Measurements from ENCODE around the gene SMG1. TPM values are rescaled to one million over a fixed set of nuclear protein-coding genes. Genes with fewer than 3 reads are reported as not detected.

SMG1 gene
- total and polyA plus RNA-seq, 2 of the 13 experiments (the other 11 are each of a cell fraction or from before 2014, with no cell fraction given): 48.7 to 53.7 TPM

DNA sequence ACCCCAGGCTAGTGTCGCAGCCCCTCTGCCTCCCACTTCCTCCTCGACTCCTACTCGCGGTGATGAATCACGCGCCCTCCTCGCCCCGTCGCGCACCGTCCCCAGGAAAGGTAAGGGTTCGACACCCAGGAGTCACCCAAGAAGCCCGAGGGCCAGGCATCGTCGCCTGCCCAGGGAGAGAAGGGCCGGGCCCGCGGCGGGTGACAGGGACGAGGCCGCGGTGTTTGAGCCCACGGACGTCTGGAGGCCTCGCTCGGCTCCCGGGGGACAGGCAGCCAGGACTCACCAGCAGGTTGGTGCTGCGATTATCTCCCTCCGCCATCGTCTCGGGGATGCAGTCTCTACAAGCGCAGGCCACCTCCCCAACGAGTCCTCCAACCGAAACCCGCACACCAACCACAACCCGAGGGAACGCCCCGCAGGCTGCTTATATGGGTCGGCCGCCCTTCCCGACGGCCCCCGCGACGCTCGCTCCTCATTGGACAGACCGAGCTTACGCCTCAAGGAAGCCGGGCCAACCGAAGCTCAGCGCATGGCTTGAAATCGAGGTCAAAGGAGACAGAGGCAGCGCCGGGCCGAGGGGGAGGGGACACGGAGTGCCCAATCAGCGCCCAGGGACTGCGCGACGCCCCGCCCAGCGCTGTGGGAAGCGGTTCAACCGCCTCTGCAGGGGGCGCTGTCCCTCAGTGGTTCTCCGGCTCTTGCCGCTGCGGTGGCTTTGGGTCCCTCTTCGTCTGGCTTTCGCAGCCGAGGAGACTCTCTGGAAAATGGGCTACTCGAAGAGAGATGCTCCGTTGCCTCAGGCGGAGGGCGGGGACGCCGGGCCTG is 124.8 kb downstream of the SMG1 start, which contains the start of gene ARL6IP1 (continued):
- TF ChIP-seq ZNF468 (CRISPR knock-in tag; IDR thresholded peaks at IDR 0.05) (peak; percentile 90; the same call in 1 of the 2 replicates), RFXAP (CRISPR knock-in tag; IDR thresholded peaks at IDR 0.05; ENCODE audit: borderline replicate concordance) (peak; percentile 99), ZNF703 (CRISPR knock-in tag; IDR thresholded peaks at IDR 0.05; ENCODE audit: borderline replicate concordance) (peak; percentile 55; the same call in 1 of the 2 replicates), CHD4 (IDR thresholded peaks at IDR 0.05; ENCODE audit: borderline replicate concordance, low read length) (no peak), ZFP62 (CRISPR knock-in tag; IDR thresholded peaks at IDR 0.05) (0 out of 2 replicates have a peak, but pooled peaks have one; percentile 80), ZNF766 (CRISPR knock-in tag; IDR thresholded peaks at IDR 0.05; ENCODE audit: borderline replicate concordance) (peak; percentile 97), ESRRA (CRISPR knock-in tag; IDR thresholded peaks at IDR 0.05; ENCODE audit: low read depth) (peak; percentile 94), RCOR2 (CRISPR knock-in tag; IDR thresholded peaks at IDR 0.05) (peak; percentile 89), ASH2L (IDR thresholded peaks at IDR 0.05; ENCODE audit: insufficient read length, low read depth, low read length) (peak; percentile 93), PAX8 (CRISPR knock-in tag; IDR thresholded peaks at IDR 0.05; ENCODE audit: borderline replicate concordance) (peak; percentile 94), KDM6A (CRISPR knock-in tag; IDR thresholded peaks at IDR 0.05; ENCODE audit: low read depth) (peak; percentile 29; the same call in 1 of the 2 replicates), NFYC (CRISPR knock-in tag; IDR thresholded peaks at IDR 0.05) (peak; percentile 99), KLF12 (CRISPR knock-in tag; IDR thresholded peaks at IDR 0.05; ENCODE audit: borderline replicate concordance) (peak; percentile 98), ZSCAN21 (CRISPR knock-in tag; IDR thresholded peaks at IDR 0.05; ENCODE audit: borderline replicate concordance) (peak; percentile 99), U2AF1 (optimal IDR thresholded peaks at IDR 0.05; ENCODE audit: low read depth, low read length) (peak; percentile 96), THAP11 (CRISPR knock-in tag; IDR thresholded peaks at IDR 0.05) (peak; percentile 93), ZNF550 (CRISPR knock-in tag; IDR thresholded peaks at IDR 0.05; ENCODE audit: borderline replicate concordance) (peak; percentile 84; the same call in 1 of the 2 replicates), ZNF12 (CRISPR knock-in tag; IDR thresholded peaks at IDR 0.05) (peak; percentile 49), ARID2 (CRISPR knock-in tag; IDR thresholded peaks at IDR 0.05; ENCODE audit: borderline replicate concordance) (peak; percentile 100), ZKSCAN8 (CRISPR knock-in tag; IDR thresholded peaks at IDR 0.05; ENCODE audit: borderline replicate concordance) (peak; percentile 96; the same call in 1 of the 2 replicates), ZNF136 (CRISPR knock-in tag; IDR thresholded peaks at IDR 0.05; ENCODE audit: low read depth) (peak; percentile 83), MAFG (CRISPR knock-in tag; IDR thresholded peaks at IDR 0.05) (no peak)
- TF ChIP-seq, protein P1, sequence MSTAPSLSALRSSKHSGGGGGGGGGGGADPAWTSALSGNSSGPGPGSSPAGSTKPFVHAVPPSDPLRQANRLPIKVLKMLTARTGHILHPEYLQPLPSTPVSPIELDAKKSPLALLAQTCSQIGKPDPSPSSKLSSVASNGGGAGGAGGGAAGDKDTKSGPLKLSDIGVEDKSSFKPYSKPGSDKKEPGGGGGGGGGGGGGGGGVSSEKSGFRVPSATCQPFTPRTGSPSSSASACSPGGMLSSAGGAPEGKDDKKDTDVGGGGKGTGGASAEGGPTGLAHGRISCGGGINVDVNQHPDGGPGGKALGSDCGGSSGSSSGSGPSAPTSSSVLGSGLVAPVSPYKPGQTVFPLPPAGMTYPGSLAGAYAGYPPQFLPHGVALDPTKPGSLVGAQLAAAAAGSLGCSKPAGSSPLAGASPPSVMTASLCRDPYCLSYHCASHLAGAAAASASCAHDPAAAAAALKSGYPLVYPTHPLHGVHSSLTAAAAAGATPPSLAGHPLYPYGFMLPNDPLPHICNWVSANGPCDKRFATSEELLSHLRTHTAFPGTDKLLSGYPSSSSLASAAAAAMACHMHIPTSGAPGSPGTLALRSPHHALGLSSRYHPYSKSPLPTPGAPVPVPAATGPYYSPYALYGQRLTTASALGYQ (CRISPR knock-in tag; IDR thresholded peaks at IDR 0.05): peak; percentile 95
- TF ChIP-seq, protein P2, sequence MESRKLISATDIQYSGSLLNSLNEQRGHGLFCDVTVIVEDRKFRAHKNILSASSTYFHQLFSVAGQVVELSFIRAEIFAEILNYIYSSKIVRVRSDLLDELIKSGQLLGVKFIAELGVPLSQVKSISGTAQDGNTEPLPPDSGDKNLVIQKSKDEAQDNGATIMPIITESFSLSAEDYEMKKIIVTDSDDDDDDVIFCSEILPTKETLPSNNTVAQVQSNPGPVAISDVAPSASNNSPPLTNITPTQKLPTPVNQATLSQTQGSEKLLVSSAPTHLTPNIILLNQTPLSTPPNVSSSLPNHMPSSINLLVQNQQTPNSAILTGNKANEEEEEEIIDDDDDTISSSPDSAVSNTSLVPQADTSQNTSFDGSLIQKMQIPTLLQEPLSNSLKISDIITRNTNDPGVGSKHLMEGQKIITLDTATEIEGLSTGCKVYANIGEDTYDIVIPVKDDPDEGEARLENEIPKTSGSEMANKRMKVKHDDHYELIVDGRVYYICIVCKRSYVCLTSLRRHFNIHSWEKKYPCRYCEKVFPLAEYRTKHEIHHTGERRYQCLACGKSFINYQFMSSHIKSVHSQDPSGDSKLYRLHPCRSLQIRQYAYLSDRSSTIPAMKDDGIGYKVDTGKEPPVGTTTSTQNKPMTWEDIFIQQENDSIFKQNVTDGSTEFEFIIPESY (CRISPR knock-in tag; IDR thresholded peaks at IDR 0.05): peak; percentile 85
- TF ChIP-seq, protein P3, sequence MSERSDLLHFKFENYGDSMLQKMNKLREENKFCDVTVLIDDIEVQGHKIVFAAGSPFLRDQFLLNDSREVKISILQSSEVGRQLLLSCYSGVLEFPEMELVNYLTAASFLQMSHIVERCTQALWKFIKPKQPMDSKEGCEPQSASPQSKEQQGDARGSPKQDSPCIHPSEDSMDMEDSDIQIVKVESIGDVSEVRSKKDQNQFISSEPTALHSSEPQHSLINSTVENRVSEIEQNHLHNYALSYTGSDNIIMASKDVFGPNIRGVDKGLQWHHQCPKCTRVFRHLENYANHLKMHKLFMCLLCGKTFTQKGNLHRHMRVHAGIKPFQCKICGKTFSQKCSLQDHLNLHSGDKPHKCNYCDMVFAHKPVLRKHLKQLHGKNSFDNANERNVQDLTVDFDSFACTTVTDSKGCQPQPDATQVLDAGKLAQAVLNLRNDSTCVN (CRISPR knock-in tag; IDR thresholded peaks at IDR 0.05; ENCODE audit: borderline replicate concordance): peak; percentile 88; the same call in 1 of the 2 replicates
